ENCODE measurements around the gene CIPC.

DNA sequence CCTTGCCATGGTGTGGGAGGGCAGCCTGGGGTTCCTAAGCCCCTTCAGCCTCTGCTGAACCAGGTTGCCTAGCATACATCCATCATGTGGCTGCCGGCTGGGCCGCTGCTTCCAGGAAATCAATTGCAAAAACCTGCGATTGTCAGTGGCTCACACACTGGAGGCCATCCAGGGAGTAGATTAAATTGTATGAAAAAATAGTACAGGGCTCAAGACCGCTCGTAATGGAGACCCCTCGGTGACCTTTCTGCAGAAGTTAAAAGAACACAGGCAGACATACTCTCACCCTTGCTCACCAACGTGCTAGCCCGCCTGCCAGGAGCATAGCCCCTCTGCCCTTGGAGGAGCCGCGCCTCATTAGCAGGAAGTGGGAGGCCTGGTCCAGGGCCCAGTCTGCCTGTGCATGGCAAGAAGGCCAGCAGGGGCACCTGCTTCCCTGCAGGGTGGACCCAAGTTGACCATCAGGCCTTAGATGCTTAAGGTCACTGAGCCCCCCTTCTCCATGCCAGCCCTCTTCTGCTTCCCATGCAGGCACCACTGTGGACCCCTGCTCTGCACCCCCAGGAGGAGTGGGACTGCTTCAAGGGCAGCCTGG lies 31.4 kb upstream of the CIPC start:
- TF ChIP-seq, protein P1, sequence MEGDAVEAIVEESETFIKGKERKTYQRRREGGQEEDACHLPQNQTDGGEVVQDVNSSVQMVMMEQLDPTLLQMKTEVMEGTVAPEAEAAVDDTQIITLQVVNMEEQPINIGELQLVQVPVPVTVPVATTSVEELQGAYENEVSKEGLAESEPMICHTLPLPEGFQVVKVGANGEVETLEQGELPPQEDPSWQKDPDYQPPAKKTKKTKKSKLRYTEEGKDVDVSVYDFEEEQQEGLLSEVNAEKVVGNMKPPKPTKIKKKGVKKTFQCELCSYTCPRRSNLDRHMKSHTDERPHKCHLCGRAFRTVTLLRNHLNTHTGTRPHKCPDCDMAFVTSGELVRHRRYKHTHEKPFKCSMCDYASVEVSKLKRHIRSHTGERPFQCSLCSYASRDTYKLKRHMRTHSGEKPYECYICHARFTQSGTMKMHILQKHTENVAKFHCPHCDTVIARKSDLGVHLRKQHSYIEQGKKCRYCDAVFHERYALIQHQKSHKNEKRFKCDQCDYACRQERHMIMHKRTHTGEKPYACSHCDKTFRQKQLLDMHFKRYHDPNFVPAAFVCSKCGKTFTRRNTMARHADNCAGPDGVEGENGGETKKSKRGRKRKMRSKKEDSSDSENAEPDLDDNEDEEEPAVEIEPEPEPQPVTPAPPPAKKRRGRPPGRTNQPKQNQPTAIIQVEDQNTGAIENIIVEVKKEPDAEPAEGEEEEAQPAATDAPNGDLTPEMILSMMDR (CRISPR knock-in tag; IDR thresholded peaks at IDR 0.05), result no peak
- TF ChIP-seq ZNF704 (CRISPR knock-in tag; IDR thresholded peaks at IDR 0.05; ENCODE audit: borderline replicate concordance) (no peak), MAFK (conservative IDR thresholded peaks at IDR 0.05 in 1 of 2, IDR thresholded peaks at IDR 0.05 in 1 of 2; ENCODE audit: low read length in 2 of 2) (no peak), ZKSCAN1 (IDR thresholded peaks at IDR 0.05; ENCODE audit: low read length) (no peak), ATF7 (IDR thresholded peaks at IDR 0.05) (no peak), ATF7 (CRISPR knock-in tag; IDR thresholded peaks at IDR 0.05) (no peak)
- TF ChIP-seq, protein P2, sequence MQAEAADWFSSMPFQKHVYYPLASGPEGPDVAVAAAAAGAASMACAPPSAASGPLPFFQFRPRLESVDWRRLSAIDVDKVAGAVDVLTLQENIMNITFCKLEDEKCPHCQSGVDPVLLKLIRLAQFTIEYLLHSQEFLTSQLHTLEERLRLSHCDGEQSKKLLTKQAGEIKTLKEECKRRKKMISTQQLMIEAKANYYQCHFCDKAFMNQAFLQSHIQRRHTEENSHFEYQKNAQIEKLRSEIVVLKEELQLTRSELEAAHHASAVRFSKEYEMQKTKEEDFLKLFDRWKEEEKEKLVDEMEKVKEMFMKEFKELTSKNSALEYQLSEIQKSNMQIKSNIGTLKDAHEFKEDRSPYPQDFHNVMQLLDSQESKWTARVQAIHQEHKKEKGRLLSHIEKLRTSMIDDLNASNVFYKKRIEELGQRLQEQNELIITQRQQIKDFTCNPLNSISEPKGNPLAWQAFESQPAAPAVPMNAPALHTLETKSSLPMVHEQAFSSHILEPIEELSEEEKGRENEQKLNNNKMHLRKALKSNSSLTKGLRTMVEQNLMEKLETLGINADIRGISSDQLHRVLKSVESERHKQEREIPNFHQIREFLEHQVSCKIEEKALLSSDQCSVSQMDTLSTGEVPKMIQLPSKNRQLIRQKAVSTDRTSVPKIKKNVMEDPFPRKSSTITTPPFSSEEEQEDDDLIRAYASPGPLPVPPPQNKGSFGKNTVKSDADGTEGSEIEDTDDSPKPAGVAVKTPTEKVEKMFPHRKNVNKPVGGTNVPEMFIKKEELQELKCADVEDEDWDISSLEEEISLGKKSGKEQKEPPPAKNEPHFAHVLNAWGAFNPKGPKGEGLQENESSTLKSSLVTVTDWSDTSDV (CRISPR knock-in tag; IDR thresholded peaks at IDR 0.05), result no peak
